Left lung (tissue), 10 donors: Measurements from ENCODE around the gene FHOD3. TPM values are rescaled to one million over a fixed set of nuclear protein-coding genes. Genes with fewer than 3 reads are reported as not detected.

ENCODE experiments used
- ATAC-seq: fragments of 200-7000 bp; cut with Tn5 transposase; one replicate; pipeline ENCODE4 v1.9.1; 2020; ENCODE audit warnings: moderate library complexity
- DNase-seq, 4 donors: peaks; one replicate each; pipeline ENCODE4 v3.0.0-alpha.2; 2013 to 2020
- H3K27ac ChIP-seq, 2 donors: fragments of 200-600 bp; sonication (generic) in 1 of 2; one replicate each; pipeline versions ENCODE4 v1.5.0 to v1.8.0; 2020 to 2021
- H3K27me3 ChIP-seq, 2 donors: fragments of 200-600 bp; sonication (generic) in 1 of 2; one replicate each; pipeline versions ENCODE4 v1.5.0 to v1.8.0; 2020 to 2021
- H3K36me3 ChIP-seq, 2 donors: fragments of 200-600 bp; sonication (generic) in 1 of 2; one replicate each; pipeline versions ENCODE4 v1.5.0 to v1.8.0; 2020 to 2021
- H3K4me1 ChIP-seq, 2 donors: fragments of 200-600 bp; one replicate each; pipeline ENCODE4 v1.8.0; 2021
- H3K4me3 ChIP-seq, 2 donors: fragments of 200-600 bp; sonication (generic) in 1 of 2; one replicate each; pipeline versions ENCODE4 v1.5.0 to v1.8.0; 2020 to 2021; ENCODE audit warnings: mild to moderate bottlenecking in 1 of 2
- H3K9me3 ChIP-seq, 2 donors: fragments of 200-600 bp; sonication (generic) in 1 of 2; one replicate each; pipeline versions ENCODE4 v1.5.0 to v1.8.0; 2020 to 2021
- intact Hi-C, 2 donors: fragments of 100-400 bp; cut with DNase I; formaldehyde crosslinking; loops; one replicate each; pipeline versions ENCODE4 v1.11.2 to v1.14.2; 2022
- polyA plus RNA-seq, 6 donors: library from polyadenylated mRNA; unstranded; fragments of 120-200 nt; gene quantifications; one replicate each; pipeline ENCODE4 v1.2.1, GENCODE V29; 2013; ENCODE audit not compliant: insufficient read length in 6 of 6
- total RNA-seq, 2 donors: library from RNA; stranded (reverse); fragmentation: NEBNext Ultra II Directional; extraction: Animal tissue kit (Norgen Biotek cat#: 25700); gene quantifications; one replicate each; pipeline ENCODE4 v1.2.1, GENCODE V29; 2021
- TF ChIP-seq, protein P1 (sequence below), 2 donors: fragments of 200-600 bp; sonication (generic) in 1 of 2; IDR thresholded peaks; one replicate each; pipeline versions ENCODE4 v1.5.0 to v1.8.0; 2021; ENCODE audit warnings: antibody characterized with exemption in 2 of 2
- donor health status: DM: no; HTN: yes; CAD: no.
- donor health status: DM: no; HTN: no; CAD: no.

Gene FHOD3
- total and polyA plus RNA-seq, 8 donors = 0.55 to 2.9 (median 1.5) TPM

- Histone ChIP-seq H3K4me1 (no peaks in the 10 kb centered on the region), H3K9me3 (no peaks in the 10 kb centered on the region), H3K4me3 (no peak overlapping the region), H3K27ac (no peak overlapping the region), H3K27me3 (peaks cover 0 to 4% of the 10 kb centered on the region in 2 donors), H3K36me3 (no peaks in the 10 kb centered on the region)
- no peak for ATAC-seq
- TF ChIP-seq, protein P1, sequence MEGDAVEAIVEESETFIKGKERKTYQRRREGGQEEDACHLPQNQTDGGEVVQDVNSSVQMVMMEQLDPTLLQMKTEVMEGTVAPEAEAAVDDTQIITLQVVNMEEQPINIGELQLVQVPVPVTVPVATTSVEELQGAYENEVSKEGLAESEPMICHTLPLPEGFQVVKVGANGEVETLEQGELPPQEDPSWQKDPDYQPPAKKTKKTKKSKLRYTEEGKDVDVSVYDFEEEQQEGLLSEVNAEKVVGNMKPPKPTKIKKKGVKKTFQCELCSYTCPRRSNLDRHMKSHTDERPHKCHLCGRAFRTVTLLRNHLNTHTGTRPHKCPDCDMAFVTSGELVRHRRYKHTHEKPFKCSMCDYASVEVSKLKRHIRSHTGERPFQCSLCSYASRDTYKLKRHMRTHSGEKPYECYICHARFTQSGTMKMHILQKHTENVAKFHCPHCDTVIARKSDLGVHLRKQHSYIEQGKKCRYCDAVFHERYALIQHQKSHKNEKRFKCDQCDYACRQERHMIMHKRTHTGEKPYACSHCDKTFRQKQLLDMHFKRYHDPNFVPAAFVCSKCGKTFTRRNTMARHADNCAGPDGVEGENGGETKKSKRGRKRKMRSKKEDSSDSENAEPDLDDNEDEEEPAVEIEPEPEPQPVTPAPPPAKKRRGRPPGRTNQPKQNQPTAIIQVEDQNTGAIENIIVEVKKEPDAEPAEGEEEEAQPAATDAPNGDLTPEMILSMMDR (IDR thresholded peaks at IDR 0.05) = no peak
- no peak for DNase-seq
- intact Hi-C loops = no loop called here
Observed at GRCh38 chr18:36271153-36271552, 26.4 kb upstream of the FHOD3 start.

- H3K36me3 ChIP-seq = no peaks in the 10 kb centered on the region
- H3K4me3 ChIP-seq = no peak overlapping the region
- H3K9me3 ChIP-seq = no peaks in the 10 kb centered on the region
- DNase-seq (no peak), ATAC-seq (no peak)
- H3K27ac ChIP-seq = no peak overlapping the region
- TF ChIP-seq, protein P1 (IDR thresholded peaks at IDR 0.05) = no peak
- H3K4me1 ChIP-seq = no peaks in the 10 kb centered on the region
- intact Hi-C loops = no loop called here
- H3K27me3 ChIP-seq = peaks cover 0 to 4% of the 10 kb centered on the region in 2 donors
Observed at GRCh38 chr18:36273347-36273746, 24.2 kb upstream of the FHOD3 start.

GRCh38 chr18:36274083-36274715, 23.3 kb upstream of the FHOD3 start:
- ATAC-seq = no peak
- intact Hi-C loops = no loop called here
- TF ChIP-seq, protein P1 (IDR thresholded peaks at IDR 0.05) = no peak

GRCh38 chr18:36275561-36275960, 22.0 kb upstream of the FHOD3 start:
- intact Hi-C loops = no loop called here
- TF ChIP-seq, protein P1 (IDR thresholded peaks at IDR 0.05) = no peak

More at GRCh38 chr18:36274083-36274715, 23.3 kb upstream of the FHOD3 start:
- H3K4me1 ChIP-seq = no peaks in the 10 kb centered on the region
- H3K27ac ChIP-seq = no peak overlapping the region
- no peaks in the 10 kb centered on the region for H3K9me3 ChIP-seq
- no peaks in the 10 kb centered on the region for H3K36me3 ChIP-seq
- peaks cover 0 to 4% of the 10 kb centered on the region in 2 donors for H3K27me3 ChIP-seq
- H3K4me3 ChIP-seq = no peak overlapping the region
- DNase-seq = no peak

DNA sequence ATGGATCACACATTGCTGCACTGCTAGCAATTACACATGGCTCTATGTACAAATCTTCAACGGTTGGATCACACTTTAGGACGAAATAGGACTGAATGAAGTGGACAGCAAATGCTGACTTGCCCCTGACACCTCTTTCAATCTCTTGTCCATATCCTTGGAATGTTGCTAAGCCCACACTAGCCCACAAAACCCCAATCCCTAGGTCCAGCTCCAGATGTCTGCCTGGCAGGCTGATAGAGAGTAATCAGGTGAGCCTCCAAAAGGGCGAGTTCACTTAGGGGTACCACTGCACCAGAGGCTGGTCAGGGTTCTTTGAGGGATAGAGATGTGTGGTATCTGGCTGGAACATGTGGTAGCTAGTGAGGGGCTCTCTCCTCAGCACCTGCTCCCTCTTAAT, 18.5 kb upstream of the FHOD3 start:
- Histone ChIP-seq H3K4me3 (no peak overlapping the region), H3K27ac (no peak overlapping the region), H3K27me3 (peaks cover 0 to 9% of the 10 kb centered on the region in 2 donors), H3K4me1 (no peaks in the 10 kb centered on the region), H3K9me3 (no peaks in the 10 kb centered on the region), H3K36me3 (no peaks in the 10 kb centered on the region)
- ATAC-seq (no peak), DNase-seq (no peak)
- intact Hi-C loops = no loop called here
- TF ChIP-seq, protein P1 (IDR thresholded peaks at IDR 0.05) = no peak

More at GRCh38 chr18:36275561-36275960, 22.0 kb upstream of the FHOD3 start:
- Histone ChIP-seq H3K36me3 (no peaks in the 10 kb centered on the region), H3K9me3 (no peaks in the 10 kb centered on the region), H3K4me3 (no peak overlapping the region), H3K27me3 (peaks cover 0 to 4% of the 10 kb centered on the region in 2 donors), H3K27ac (no peak overlapping the region), H3K4me1 (no peaks in the 10 kb centered on the region)
- DNase-seq = no peak
- ATAC-seq = no peak
